Measurements from ENCODE around the gene S100A6.

Gene S100A6

GRCh38 chr1:153569465-153569864, 33.7 kb upstream of the S100A6 start:
- Histone ChIP-seq H3K9me2 (replicated peaks; ENCODE audit: insufficient read depth, low read length) (no peaks in the 10 kb centered on the region), H3K9ac (ENCODE audit: low read length) (no peak overlapping the region), H3K27me3 (ENCODE audit: low read length) (no peaks in the 10 kb centered on the region), H3K79me2 (ENCODE audit: insufficient read depth, low read length) (no peaks in the 10 kb centered on the region), H4K20me1 (ENCODE audit: low read depth, low read length) (no peaks in the 10 kb centered on the region), H3K4me2 (ENCODE audit: low read depth, low read length, poor library complexity, severe bottlenecking) (no peak overlapping the region), H2AFZ (ENCODE audit: low read depth, low read length, severe bottlenecking) (no peak overlapping the region), H3K4me3 (ENCODE audit: insufficient read depth, low read length, poor library complexity, severe bottlenecking) (no peak overlapping the region), H3K36me3 (ENCODE audit: low read length) (no peaks in the 10 kb centered on the region), H3K27ac (ENCODE audit: low read depth, low read length) (no peak overlapping the region), H3F3A (ENCODE audit: insufficient read depth) (no peaks in the 10 kb centered on the region), H3K9me3 (ENCODE audit: insufficient read depth, low read length) (no peaks in the 10 kb centered on the region)
- TF ChIP-seq EZH2phosphoT487 (conservative IDR thresholded peaks at IDR 0.05; ENCODE audit: low read length) (no peak), CTCF (IDR thresholded peaks at IDR 0.05; ENCODE audit: insufficient read depth, low read length, poor library complexity, severe bottlenecking) (no peak)

GRCh38 chr1:153568367-153569099, 32.7 kb upstream of the S100A6 start:
- no peaks in the 10 kb centered on the region for H3K27me3 ChIP-seq (ENCODE audit: low read length)
- H3K9me2 ChIP-seq (replicated peaks; ENCODE audit: insufficient read depth, low read length), result no peaks in the 10 kb centered on the region
- no peak overlapping the region for H3K4me3 ChIP-seq (ENCODE audit: insufficient read depth, low read length, poor library complexity, severe bottlenecking)
- TF ChIP-seq EZH2phosphoT487 (conservative IDR thresholded peaks at IDR 0.05; ENCODE audit: low read length) (no peak), CTCF (IDR thresholded peaks at IDR 0.05; ENCODE audit: insufficient read depth, low read length, poor library complexity, severe bottlenecking) (peak; percentile 82)
- no peak overlapping the region for H3K27ac ChIP-seq (ENCODE audit: low read depth, low read length)
- no peak overlapping the region for H3K9ac ChIP-seq (ENCODE audit: low read length)
- no peaks in the 10 kb centered on the region for H3K79me2 ChIP-seq (ENCODE audit: insufficient read depth, low read length)
- no peaks in the 10 kb centered on the region for H3K9me3 ChIP-seq (ENCODE audit: insufficient read depth, low read length)
- H3K36me3 ChIP-seq (ENCODE audit: low read length), result no peaks in the 10 kb centered on the region
- no peak overlapping the region for H3K4me2 ChIP-seq (ENCODE audit: low read depth, low read length, poor library complexity, severe bottlenecking)
- no peaks in the 10 kb centered on the region for H4K20me1 ChIP-seq (ENCODE audit: low read depth, low read length)
- H3F3A ChIP-seq (ENCODE audit: insufficient read depth), result no peaks in the 10 kb centered on the region
- H2AFZ ChIP-seq (ENCODE audit: low read depth, low read length, severe bottlenecking), result no peak overlapping the region

DNA sequence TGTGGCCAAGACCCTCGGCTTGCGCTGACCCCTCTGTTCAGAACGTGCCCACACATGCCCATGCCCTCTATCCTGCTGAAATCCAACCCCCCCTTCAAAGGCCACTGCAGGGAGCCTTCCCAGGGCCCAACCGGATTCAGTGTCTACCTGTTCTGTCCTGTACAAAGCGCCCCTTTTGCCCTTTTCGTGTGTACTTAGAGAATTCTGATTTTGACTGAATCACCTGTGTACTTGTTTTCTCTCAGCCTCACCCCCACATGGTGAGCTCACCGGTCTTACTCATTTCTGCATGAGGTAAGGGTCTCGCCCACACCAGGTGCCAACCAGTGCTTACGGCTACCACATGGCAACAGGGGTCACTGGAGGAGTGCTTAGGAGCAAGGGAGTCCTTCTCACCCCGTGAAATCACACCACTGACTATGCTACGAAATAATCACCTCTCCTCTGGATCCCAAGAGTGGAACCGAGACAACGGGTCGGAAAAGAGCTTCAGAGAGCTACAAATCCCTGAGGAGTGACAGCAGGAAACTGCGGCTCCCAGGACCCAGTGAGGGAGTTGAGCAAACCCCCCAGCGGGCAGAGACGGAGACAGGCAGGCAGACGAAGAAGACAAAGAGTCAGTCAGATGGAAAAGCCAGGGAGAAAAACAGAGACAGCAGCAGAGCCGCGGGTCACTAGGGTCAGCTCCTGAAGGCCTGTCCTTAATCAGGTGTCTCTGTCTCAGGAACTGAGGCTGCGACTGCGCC, 32.0 kb upstream of the S100A6 start:
- Histone ChIP-seq H3K9me3 (ENCODE audit: insufficient read depth, low read length) (no peaks in the 10 kb centered on the region), H3K4me2 (ENCODE audit: low read depth, low read length, poor library complexity, severe bottlenecking) (no peak overlapping the region), H3K36me3 (ENCODE audit: low read length) (no peaks in the 10 kb centered on the region), H3F3A (ENCODE audit: insufficient read depth) (no peaks in the 10 kb centered on the region), H2AFZ (ENCODE audit: low read depth, low read length, severe bottlenecking) (no peak overlapping the region), H3K9me2 (replicated peaks; ENCODE audit: insufficient read depth, low read length) (no peaks in the 10 kb centered on the region), H4K20me1 (ENCODE audit: low read depth, low read length) (no peaks in the 10 kb centered on the region), H3K9ac (ENCODE audit: low read length) (no peak overlapping the region), H3K27me3 (ENCODE audit: low read length) (no peaks in the 10 kb centered on the region), H3K79me2 (ENCODE audit: insufficient read depth, low read length) (no peaks in the 10 kb centered on the region), H3K27ac (ENCODE audit: low read depth, low read length) (no peak overlapping the region), H3K4me3 (ENCODE audit: insufficient read depth, low read length, poor library complexity, severe bottlenecking) (no peak overlapping the region)
- TF ChIP-seq CTCF (IDR thresholded peaks at IDR 0.05; ENCODE audit: insufficient read depth, low read length, poor library complexity, severe bottlenecking) (no peak), EZH2phosphoT487 (conservative IDR thresholded peaks at IDR 0.05; ENCODE audit: low read length) (no peak)
